K562 (cell line): ENCODE data around the gene RUNX1. TPM values are rescaled to one million over a fixed set of nuclear protein-coding genes. Genes with fewer than 3 reads are reported as not detected.

Source experiments
- ATAC-seq: fragments of 200-7000 bp; cut with Tn5 transposase; 3 replicates; pipeline ENCODE4 v1.9.1; 2020; ENCODE audit warnings: moderate library complexity
- BruUV-seq: library from RNA; stranded (reverse); fragments of 400-500 nt; replicated peaks from 2 replicates; lab custom pipeline; 2021; lab: Mats Ljungman, UMichigan
- CTCF ChIA-PET: fragments of 300-600 bp; formaldehyde crosslinking; extraction: SDS; loops from one replicate; lab custom pipeline; 2021; ENCODE audit warnings: low intra/inter-chr PET ratio; lab: Yijun Ruan, JAX
- POLR2A ChIA-PET: fragments of 300-600, 350-650 bp; sonication (Branson Sonifier 250); formaldehyde crosslinking; extraction: SDS; loops from one replicate; lab custom pipeline; 2021; ENCODE audit warnings: antibody characterized with exemption, inconsistent platforms; lab: Yijun Ruan, JAX
- DNase-seq, 4 experiments: peaks; one replicate each; pipeline versions ENCODE4 v3.0.0 to v3.0.0-alpha.2; 2011 to 2018; ENCODE audit warnings: low spot score in 3 of 4, mixed read lengths in 3 of 4; ENCODE audit errors: extremely low read depth in 1 of 4
- FAIRE-seq: peaks from 2 replicates; lab custom pipeline; 2011; peaks lifted over from hg19 to GRCh38; lab: Jason Lieb, UNC
- H2AFZ ChIP-seq: 2 replicates; pipeline ENCODE4 v1.6.0; 2011; ENCODE audit warnings: low read depth, low read length, control low read depth, inconsistent platforms
- H3K27ac ChIP-seq: fragments of 200-600 bp; 3 replicates; pipeline ENCODE4 v1.8.0; 2011; ENCODE audit warnings: low read depth, mild to moderate bottlenecking, control low read depth, inconsistent platforms, low read length, moderate library complexity, mixed read lengths; ENCODE audit errors: extremely low read depth
- H3K27me3 ChIP-seq, 2 experiments: fragments of 300-600 bp in 1 of 2; 2 replicates in 1 of 2; 3 replicates in 1 of 2; pipeline versions ENCODE4 v1.6.0 to v1.8.0; 2011; ENCODE audit warnings: inconsistent platforms in 2 of 2, low read length in 2 of 2, mild to moderate bottlenecking in 1 of 2, mixed read lengths in 1 of 2, moderate library complexity in 1 of 2; ENCODE audit not compliant: control insufficient read depth in 2 of 2, insufficient read depth in 2 of 2
- H3K36me3 ChIP-seq: fragments of 300-600 bp; 3 replicates; pipeline ENCODE4 v1.8.0; 2011; ENCODE audit warnings: mild to moderate bottlenecking, low read length, inconsistent platforms; ENCODE audit not compliant: control insufficient read depth, insufficient read depth
- H3K4me1 ChIP-seq, 2 experiments: fragments of 200-600 bp in 1 of 2; replicated peaks in 1 of 2; 2 replicates in 1 of 2; 3 replicates in 1 of 2; pipeline versions ENCODE4 v1.5.1 to v1.8.0; 2011; ENCODE audit warnings: inconsistent platforms in 2 of 2, low read length in 2 of 2, mild to moderate bottlenecking in 1 of 2, mixed read lengths in 1 of 2, moderate library complexity in 1 of 2; ENCODE audit not compliant: control insufficient read depth in 2 of 2, insufficient read depth in 2 of 2
- H3K4me2 ChIP-seq: 2 replicates; pipeline ENCODE4 v1.6.1; 2011; ENCODE audit warnings: low read length, control low read depth, inconsistent platforms, mixed read lengths; ENCODE audit not compliant: insufficient read depth
- H3K4me3 ChIP-seq: fragments of 200-600 bp; sonication (generic), shearing (Covaris generic); 2 replicates; pipeline ENCODE4 v1.5.1; 2016; ENCODE audit warnings: control low read depth, inconsistent platforms
- H3K79me2 ChIP-seq: fragments of 200-600 bp; 3 replicates; pipeline ENCODE4 v1.8.0; 2011; ENCODE audit warnings: low read length, inconsistent platforms; ENCODE audit not compliant: control insufficient read depth, insufficient read depth
- H3K9ac ChIP-seq, 2 experiments: 2 replicates each; pipeline versions ENCODE4 v1.6.0 to v1.6.1; 2011; ENCODE audit warnings: low read depth in 2 of 2, low read length in 2 of 2, control low read depth in 1 of 2, inconsistent platforms in 1 of 2, mild to moderate bottlenecking in 1 of 2, mixed read lengths in 1 of 2; ENCODE audit not compliant: insufficient read depth in 1 of 2
- H3K9me1 ChIP-seq: one replicate; pipeline ENCODE4 v1.6.0; 2011; ENCODE audit warnings: inconsistent platforms, mild to moderate bottlenecking, low read length, moderate library complexity; ENCODE audit not compliant: control insufficient read depth, insufficient read depth
- H3K9me3 ChIP-seq: replicated peaks from 2 replicates; pipeline ENCODE4 v1.5.1; 2011; ENCODE audit warnings: low read depth, low read length, inconsistent platforms; ENCODE audit not compliant: control insufficient read depth, insufficient read depth
- H4K20me1 ChIP-seq: replicated peaks from 2 replicates; pipeline ENCODE4 v1.6.1; 2011; ENCODE audit warnings: low read length, inconsistent platforms, mixed read lengths; ENCODE audit not compliant: control insufficient read depth, insufficient read depth
- ARID1B ChIP-seq: fragments of 450-650 bp; IDR thresholded peaks from 2 replicates; pipeline ENCODE4 v1.6.1; 2016; ENCODE audit warnings: antibody characterized with exemption, mild to moderate bottlenecking, inconsistent platforms
- ARID3A ChIP-seq: IDR thresholded peaks from 2 replicates; pipeline ENCODE4 v1.6.1; 2012; ENCODE audit warnings: low read depth, low read length, improper control_type of control experiment, borderline replicate concordance
- BHLHE40 ChIP-seq: IDR thresholded peaks from 2 replicates; pipeline ENCODE4 v1.6.1; 2011; ENCODE audit warnings: low read length, improper control_type of control experiment
- CBFA2T3 ChIP-seq: fragments of 450-650 bp; IDR thresholded peaks from 2 replicates; pipeline ENCODE4 v1.6.1; 2017
- DPF2 ChIP-seq: fragments of 450-650 bp; IDR thresholded peaks from 2 replicates; pipeline ENCODE4 v1.6.1; 2016
- EP300 ChIP-seq: IDR thresholded peaks from 2 replicates; pipeline ENCODE4 v1.6.1; 2012; ENCODE audit warnings: low read length, improper control_type of control experiment
- ETS1 ChIP-seq: conservative IDR thresholded peaks from 2 replicates; pipeline ENCODE4 v1.6.1; 2011; ENCODE audit warnings: low read depth, mild to moderate bottlenecking, low read length; ENCODE audit not compliant: control insufficient read depth
- FOXK2 ChIP-seq, 2 experiments: fragments of 450-650 bp; IDR thresholded peaks in 1 of 2; conservative IDR thresholded peaks in 1 of 2; 2 replicates each; pipeline ENCODE4 v1.6.1; 2016; ENCODE audit warnings: low read depth in 2 of 2, mild to moderate bottlenecking in 1 of 2
- LEF1 ChIP-seq: fragments of 450-650 bp; IDR thresholded peaks from 2 replicates; pipeline ENCODE4 v1.6.1; 2016; ENCODE audit warnings: mild to moderate bottlenecking
- MED1 ChIP-seq: sonication (generic); formaldehyde crosslinking; IDR thresholded peaks from 2 replicates; pipeline ENCODE4 v1.8.1; 2023; ENCODE audit warnings: missing genetic modification reagents, borderline replicate concordance
- MEIS2 ChIP-seq: fragments of 450-650 bp; IDR thresholded peaks from 2 replicates; pipeline ENCODE4 v1.6.1; 2014; ENCODE audit warnings: mild to moderate bottlenecking; ENCODE audit not compliant: partially characterized antibody
- MTF1 ChIP-seq: fragments of 250-450 bp; sonication (Bioruptor Pico); IDR thresholded peaks from 2 replicates; pipeline ENCODE4 v1.9.0; 2021; ENCODE audit warnings: moderate library complexity, mild to moderate bottlenecking, inconsistent platforms, borderline replicate concordance
- SMARCA4 ChIP-seq: fragments of 450-650 bp; IDR thresholded peaks from 2 replicates; pipeline ENCODE4 v1.6.1; 2016
- TAL1 ChIP-seq: fragments of 450-650 bp; IDR thresholded peaks from 2 replicates; pipeline ENCODE4 v1.6.1; 2016; ENCODE audit warnings: mild to moderate bottlenecking
- ZNF507 ChIP-seq: conservative IDR thresholded peaks from 2 replicates; pipeline ENCODE4 v1.6.1; 2017; ENCODE audit warnings: missing genetic modification characterization, missing compliant biosample characterization
- WGBS: fragments of 100-300 bp; shearing (Covaris generic); methylation state at CpG from one replicate; pipeline ENCODE4 v1.1.6; 2016; ENCODE audit warnings: low coverage, mixed read lengths; ENCODE audit not compliant: insufficient coverage; ENCODE audit errors: missing lambda C conversion rate; 5-methylcytosine and 5-hydroxymethylcytosine counted together
- in situ Hi-C: fragments of 300-500 bp; cut with MboI; formaldehyde crosslinking; loops from 4 replicates; pipeline ENCODE4 v1.15.0; 2018; ENCODE audit warnings: inconsistent platforms, mixed read lengths
- intact Hi-C: fragments of 100-400 bp; cut with micrococcal nuclease; formaldehyde crosslinking; loops from 2 replicates; pipeline ENCODE4 v1.14.2; 2022
- polyA plus RNA-seq, 8 experiments: library from polyadenylated mRNA; depleted of rRNA in 4 of 8; stranded (reverse) in 5 of 8; unstranded in 3 of 8; fragments of >200 nt; fragmentation: Nextera tagmentation in 2 of 8; fragmentation: Illumina TruSeq in 1 of 8; extraction: Ambion mirVana in 2 of 8; extraction: Trizol in 1 of 8; gene quantifications; 2 replicates each; pipeline versions ENCODE4 v1.2.1 to v1.2.3, GENCODE V29; 2011 to 2014; ENCODE audit warnings: inconsistent platforms in 1 of 8, missing spikeins in 1 of 8
- total RNA-seq, 7 experiments: library from RNA; depleted of rRNA in 6 of 7; stranded (reverse); fragments of >200 nt in 6 of 7; fragmentation: Illumina TruSeq in 2 of 7; extraction: Trizol in 2 of 7; gene quantifications; 2 replicates each; pipeline versions ENCODE4 v1.2.1 to v1.2.3, GENCODE V29; 2011 to 2021; ENCODE audit warnings: low replicate concordance in 1 of 7
- TF ChIP-seq, protein P1 (sequence below): fragments of 200-800 bp; sonication (Bioruptor generic); IDR thresholded peaks from 2 replicates; pipeline ENCODE4 v1.6.1; 2017; ENCODE audit warnings: missing genetic modification characterization, missing compliant biosample characterization
- TF ChIP-seq, protein P2 (sequence below): fragments of 450-650 bp; formaldehyde crosslinking; IDR thresholded peaks from 2 replicates; pipeline ENCODE4 v1.4.0; 2022; ENCODE audit warnings: mild to moderate bottlenecking, moderate library complexity

Gene RUNX1
- total and polyA plus RNA-seq, 9 of the 15 experiments (the other 6 are each of a cell fraction or from before 2014, with no cell fraction given) = 2.2 to 68.6 (median 17.8) TPM

DNA sequence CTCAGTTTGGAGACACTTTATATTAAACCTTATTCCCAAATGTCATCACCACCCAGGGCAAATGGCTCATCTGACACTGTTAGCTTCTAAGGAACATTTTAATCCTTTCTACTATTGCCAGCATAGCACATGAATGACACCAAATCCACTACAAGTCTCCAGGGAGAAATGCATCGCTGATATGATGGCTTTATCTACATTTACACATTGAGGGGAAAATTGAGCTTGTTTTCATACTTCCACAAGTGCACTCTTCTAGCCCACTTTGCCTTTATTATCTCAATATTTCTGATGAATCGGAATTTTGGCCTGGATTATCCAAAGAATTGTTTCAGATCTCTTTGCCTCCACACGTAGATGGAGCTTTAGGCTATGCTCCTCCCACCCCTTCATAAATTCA, 75.4 kb downstream of the RUNX1 start:
- in situ Hi-C loops = no loop called here
- Histone ChIP-seq H3K9me1 (no peaks in the 10 kb centered on the region), H3K4me3 (no peak overlapping the region), H4K20me1 (no peaks in the 10 kb centered on the region), H3K27me3 (no peaks in the 10 kb centered on the region), H3K4me1 (peaks cover 9 to 30% of the 10 kb centered on the region in 2 experiments; a peak in 4 of 5 replicates), H3K36me3 (no peaks in the 10 kb centered on the region), H3K9me3 (no peaks in the 10 kb centered on the region), H3K9ac (no peak overlapping the region), H3K4me2 (peak overlapping the region; percentile 24; the same call in 1 of the 2 replicates), H2AFZ (peak overlapping the region; percentile 56), H3K27ac (no peak overlapping the region), H3K79me2 (no peaks in the 10 kb centered on the region)
- DNase-seq (peak in 1 of 4 experiments; percentile 51), FAIRE-seq (peak; percentile 6), ATAC-seq (peak; percentile 56)
- intact Hi-C loops = no loop called here
- BruUV-seq = no TSS peak
- ChIA-PET CTCF (no interaction called here), POLR2A (interaction anchor here (0.6 to 3.5 kb wide), 7 partner anchors 10 to 31 kb away, joined by 3 to 12 read pairs (median 5); no protein-coding TSS in a partner anchor)
- 2% methylated on average over 3 of the region's 3 CpGs for WGBS
- 0 out of 2 replicates have a peak, but pooled peaks have one; percentile 24 for TF ChIP-seq LEF1
- TF ChIP-seq DPF2 = peak; percentile 66; the same call in 1 of the 2 replicates
- TF ChIP-seq, protein P1, sequence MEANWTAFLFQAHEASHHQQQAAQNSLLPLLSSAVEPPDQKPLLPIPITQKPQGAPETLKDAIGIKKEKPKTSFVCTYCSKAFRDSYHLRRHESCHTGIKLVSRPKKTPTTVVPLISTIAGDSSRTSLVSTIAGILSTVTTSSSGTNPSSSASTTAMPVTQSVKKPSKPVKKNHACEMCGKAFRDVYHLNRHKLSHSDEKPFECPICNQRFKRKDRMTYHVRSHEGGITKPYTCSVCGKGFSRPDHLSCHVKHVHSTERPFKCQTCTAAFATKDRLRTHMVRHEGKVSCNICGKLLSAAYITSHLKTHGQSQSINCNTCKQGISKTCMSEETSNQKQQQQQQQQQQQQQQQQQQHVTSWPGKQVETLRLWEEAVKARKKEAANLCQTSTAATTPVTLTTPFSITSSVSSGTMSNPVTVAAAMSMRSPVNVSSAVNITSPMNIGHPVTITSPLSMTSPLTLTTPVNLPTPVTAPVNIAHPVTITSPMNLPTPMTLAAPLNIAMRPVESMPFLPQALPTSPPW (CRISPR knock-in tag) = no peak
- peak; percentile 81 for TF ChIP-seq ARID1B
- peak; percentile 61 for TF ChIP-seq TAL1
- TF ChIP-seq MEIS2 = no peak
- TF ChIP-seq, protein P2, sequence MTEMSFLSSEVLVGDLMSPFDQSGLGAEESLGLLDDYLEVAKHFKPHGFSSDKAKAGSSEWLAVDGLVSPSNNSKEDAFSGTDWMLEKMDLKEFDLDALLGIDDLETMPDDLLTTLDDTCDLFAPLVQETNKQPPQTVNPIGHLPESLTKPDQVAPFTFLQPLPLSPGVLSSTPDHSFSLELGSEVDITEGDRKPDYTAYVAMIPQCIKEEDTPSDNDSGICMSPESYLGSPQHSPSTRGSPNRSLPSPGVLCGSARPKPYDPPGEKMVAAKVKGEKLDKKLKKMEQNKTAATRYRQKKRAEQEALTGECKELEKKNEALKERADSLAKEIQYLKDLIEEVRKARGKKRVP = no peak
- 0 out of 4 replicates have a peak, but pooled peaks have one; percentile 25 to 48 for TF ChIP-seq FOXK2 (conservative IDR thresholded peaks at IDR 0.05 in 1 of 2, IDR thresholded peaks at IDR 0.05 in 1 of 2; ENCODE audit: low read depth in 2 of 2)
- TF ChIP-seq ETS1 = no peak
- TF ChIP-seq CBFA2T3 = peak; percentile 65
- TF ChIP-seq ZNF507 = no peak
- TF ChIP-seq EP300 = peak; percentile 19; the same call in 1 of the 2 replicates
- TF ChIP-seq ARID3A = peak; percentile 33; the same call in 1 of the 2 replicates
- no peak for TF ChIP-seq MED1
- peak; percentile 73 for TF ChIP-seq SMARCA4
- TF ChIP-seq MTF1 = no peak
- TF ChIP-seq BHLHE40 = 0 out of 2 replicates have a peak, but pooled peaks have one; percentile 13
